ENCODE data around the gene GAR1.
"Not testable (repeated sequence)": the region's sequence is repeated elsewhere in the genome, so short reads cannot be mapped to it uniquely, and the experiment has no call there.

Gene GAR1

GRCh38 chr4:109847896-109848442 is 32.4 kb downstream of the GAR1 start, which contains the start of gene LRIT3:
Gene LRIT3 (plus strand): TSS chr4:109848107. CDS start chr4:109848202, 95 bp downstream.
- no peak for DNase-seq

- no peak for DNase-seq
These were observed 32.9 kb downstream of the GAR1 start for GRCh38 chr4:109848501-109848900.

- no peak for DNase-seq
These were observed 35.0 kb downstream of the GAR1 start for GRCh38 chr4:109850601-109851000.

GRCh38 chr4:109859426-109860300 is 44.1 kb downstream of the GAR1 start:
- not testable (repeated sequence) for DNase-seq

- DNase-seq = no peak
These were observed 45.7 kb downstream of the GAR1 start for GRCh38 chr4:109861271-109861670.

GRCh38 chr4:109861916-109862511 is 46.5 kb downstream of the GAR1 start:
- no peak for DNase-seq

- no peak for DNase-seq
These were observed 48.6 kb downstream of the GAR1 start for GRCh38 chr4:109864134-109864533.

- DNase-seq = no peak
These were observed 54.5 kb downstream of the GAR1 start for GRCh38 chr4:109870061-109870460.

GRCh38 chr4:109872065-109872464 is 56.5 kb downstream of the GAR1 start:
- no peak for DNase-seq

- DNase-seq = no peak
These were observed 57.5 kb downstream of the GAR1 start for GRCh38 chr4:109872950-109873656.

GRCh38 chr4:109873791-109874514 is 58.4 kb downstream of the GAR1 start:
- DNase-seq = no peak
